GM18870 (cell line): ENCODE measurements around the gene GNGT2.

Experiments used
- ATAC-seq: cut with Tn5 transposase; IDR thresholded peaks from one replicate; pipeline ENCODE4 v1.9.1; 2021; ENCODE audit warnings: moderate library complexity; ENCODE audit not compliant: unreplicated experiment

Gene GNGT2

DNA sequence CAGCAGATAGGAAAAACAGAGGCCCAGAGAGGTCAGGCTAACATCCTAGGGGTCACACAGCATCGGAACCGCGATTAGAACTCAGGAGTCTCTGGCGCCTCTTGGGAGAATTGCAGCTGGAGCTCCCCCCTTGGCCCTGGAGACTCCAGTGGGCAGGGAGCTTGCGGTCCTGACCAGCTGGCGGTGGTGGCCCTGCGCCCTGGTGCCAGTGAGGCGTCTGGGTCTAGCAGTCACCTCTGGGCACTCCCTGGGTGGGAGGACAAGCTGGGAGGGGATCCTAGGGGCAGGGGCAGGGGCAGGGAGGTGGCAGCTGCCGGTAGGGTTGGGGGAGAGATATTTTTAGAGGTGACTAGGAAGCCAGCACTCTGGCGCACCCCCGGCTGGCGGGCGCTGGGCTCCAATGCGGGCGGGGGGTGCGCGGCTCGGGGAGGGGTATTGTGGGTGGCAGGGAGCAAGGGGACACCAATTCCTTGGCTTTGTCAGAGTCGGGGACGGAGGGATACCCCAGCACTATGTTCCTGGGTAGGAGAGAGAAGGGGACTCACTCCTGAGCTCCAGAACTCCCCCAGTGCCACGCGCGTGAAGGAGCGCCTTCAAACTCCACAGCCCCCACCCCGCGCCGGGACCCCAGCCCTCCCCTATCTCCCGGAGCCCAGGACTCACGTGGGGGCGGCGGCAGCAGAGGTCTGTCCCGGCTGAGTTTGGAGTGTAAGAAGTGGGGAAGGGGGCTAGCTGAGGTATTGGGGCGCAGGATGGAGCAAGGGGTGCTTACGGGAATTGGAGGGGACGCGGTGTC, 19.6 kb upstream of the GNGT2 start:
- no peak for ATAC-seq

DNA sequence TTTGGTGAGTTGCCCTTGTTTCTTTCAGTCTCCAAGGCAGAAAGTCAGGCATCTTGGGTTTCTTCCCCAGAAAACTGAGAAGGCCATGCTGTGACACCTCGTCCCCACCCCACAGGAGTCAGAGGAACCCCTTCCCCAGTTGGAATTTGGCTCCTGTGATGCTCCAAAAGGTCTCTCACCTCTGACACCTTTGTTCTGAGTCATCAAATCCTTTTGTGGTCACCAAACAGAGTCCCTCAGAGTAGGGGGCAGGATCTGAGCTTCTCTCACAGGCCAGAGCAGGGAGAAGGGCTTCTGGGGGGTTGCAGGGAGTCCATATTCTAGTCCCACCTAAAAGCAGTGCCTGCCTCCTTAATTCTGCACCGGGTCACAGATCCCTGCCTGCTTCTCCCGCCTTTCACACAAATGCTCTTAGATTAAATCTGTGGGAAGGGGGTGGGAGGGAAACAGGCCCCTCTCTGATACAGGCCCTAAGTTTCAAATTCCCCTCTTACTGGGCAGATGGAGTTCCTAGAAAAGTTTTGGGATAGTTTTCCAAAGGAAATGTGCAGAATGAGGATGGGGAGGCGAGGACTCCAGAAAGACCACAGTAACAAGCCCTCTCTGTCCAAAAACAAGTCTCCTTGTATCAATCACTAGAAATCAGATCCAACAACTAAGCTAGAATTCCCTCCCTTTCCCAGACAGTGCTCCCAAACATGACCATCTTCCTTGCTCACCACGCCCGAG, 18.9 kb upstream of the GNGT2 start:
- no peak for ATAC-seq

DNA sequence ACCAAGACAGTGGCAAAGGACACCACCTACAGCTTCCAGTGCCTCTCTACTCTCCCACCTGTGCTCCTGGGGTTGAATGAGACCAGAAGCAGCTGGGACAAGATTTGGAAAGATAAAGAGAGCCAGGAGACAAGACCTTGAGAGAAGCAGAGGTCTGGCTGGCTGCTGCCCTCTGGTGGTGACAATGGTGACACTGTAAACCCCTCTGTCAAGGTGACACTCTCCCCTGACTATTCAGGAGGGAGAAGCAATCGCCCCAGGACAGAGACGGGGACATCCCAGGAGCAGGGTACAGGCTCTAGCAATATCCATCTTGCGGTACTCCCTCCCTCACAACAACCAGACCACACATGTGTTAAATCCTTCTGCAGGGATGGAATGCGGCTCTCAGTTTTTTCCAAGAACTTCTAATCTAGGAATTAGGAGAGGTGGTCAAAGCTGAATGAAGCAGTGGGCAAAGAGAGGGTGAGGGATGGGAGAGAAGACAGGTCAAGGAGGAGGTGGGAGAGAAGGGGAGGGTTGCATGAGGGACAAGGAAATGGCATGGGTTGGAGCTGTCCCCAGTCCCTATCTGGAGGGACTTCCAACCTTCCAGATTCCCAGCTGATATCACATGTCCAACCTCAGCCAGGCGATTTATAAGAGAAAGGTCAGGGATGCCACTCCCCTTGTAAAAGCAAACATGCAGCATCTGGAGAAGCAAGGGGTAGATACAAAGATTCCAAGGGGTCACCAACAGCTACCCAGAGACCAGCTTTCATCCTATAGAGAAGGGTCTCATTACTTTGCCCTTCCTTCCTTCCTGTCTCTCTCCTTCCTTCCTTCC, 17.3 kb upstream of the GNGT2 start:
- no peak for ATAC-seq

DNA sequence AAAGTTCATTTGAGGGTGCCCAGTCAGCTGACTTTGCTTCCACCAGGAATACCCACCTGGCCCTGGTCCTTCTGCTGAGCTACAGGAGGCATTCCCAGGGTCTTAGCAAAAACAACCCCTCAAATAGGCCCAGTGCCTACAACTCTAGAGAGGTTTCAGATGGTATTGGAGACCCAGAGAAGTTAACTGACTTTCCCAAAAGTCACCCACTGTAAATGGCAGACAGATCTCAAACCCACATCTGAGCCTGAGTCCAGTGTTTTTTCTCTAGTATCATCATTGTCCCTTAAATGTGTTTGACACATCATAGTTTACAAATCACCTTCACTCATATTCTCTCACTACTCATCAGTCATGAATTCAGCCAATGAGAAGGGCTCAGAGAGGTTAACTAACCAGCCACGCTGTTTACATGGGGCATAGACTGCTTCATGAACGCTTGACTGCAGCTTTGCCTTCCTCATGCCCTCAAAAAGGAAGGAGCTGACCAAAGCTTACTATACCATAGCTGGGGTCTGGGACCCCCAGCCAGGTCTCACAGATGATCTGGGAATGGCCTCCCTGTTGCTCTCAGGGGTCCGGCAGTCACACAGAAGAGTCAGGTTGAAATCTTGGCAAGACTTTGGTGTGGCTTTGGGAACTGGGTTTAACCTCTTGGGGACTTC, 16.5 kb upstream of the GNGT2 start:
- no peak for ATAC-seq

GRCh38 chr17:49225554-49226236, 15.3 kb upstream of the GNGT2 start:
- no peak for ATAC-seq

DNA sequence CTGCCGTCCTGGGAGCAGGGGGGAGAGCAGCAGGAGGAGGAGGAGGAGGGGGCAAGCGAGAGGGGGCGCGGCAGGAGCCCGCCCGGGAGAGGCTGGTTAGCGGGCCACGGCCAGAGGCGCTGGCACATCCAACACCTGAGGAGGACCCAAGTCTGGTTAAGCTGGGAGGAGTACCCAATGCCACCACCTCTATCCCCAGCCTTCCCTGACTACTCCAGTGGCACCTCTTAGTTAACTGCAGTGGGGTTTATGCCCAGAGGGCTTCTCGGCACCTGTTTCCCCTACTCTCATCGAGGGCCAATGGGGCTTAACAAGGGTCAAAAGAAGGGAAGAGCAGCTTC, 14.6 kb upstream of the GNGT2 start:
- ATAC-seq: no peak

DNA sequence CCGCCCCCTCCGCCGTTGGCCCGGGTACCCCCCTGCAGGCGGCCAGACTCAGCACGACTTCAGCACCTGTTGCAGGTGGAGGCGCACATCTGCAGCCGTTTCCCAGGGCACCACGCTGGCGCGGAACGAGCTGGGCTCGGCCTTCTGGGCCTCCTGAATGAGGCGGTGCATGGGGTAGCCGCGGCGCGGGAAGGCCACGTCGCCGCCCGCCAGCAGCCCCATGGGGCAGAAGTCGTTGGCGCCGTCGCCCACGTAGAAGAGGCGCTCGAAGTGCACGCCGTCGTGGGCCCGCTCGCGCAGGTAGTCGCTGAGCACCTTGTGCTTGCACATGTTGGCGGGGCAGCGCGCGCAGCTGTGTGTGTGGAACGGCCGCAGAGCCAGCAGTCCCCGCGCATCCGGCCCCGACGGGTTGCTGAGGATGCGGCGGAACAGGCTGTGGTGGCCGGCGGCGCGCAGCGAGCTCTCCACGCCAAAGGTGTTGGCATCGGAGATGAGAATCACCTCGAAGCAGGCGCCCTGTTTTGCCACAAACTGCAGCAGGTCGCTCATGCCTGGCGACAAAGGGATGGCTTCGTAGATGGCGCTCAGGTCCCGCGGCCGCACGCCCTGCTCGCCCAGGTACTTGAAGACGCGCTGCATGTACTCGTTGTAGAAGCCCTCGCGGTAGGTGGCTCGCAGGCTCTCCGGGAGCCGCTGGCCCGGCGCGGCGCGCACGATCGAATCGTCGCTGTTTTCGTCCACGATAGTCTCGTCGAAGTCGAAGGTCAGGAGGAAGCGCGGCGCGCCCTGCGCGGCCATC, 14.0 kb upstream of the GNGT2 start:
- no peak for ATAC-seq

- ATAC-seq: no peak
Observed at GRCh38 chr17:49223517-49224197, 13.3 kb upstream of the GNGT2 start.

GRCh38 chr17:49223168-49223516, 12.8 kb upstream of the GNGT2 start:
- no peak for ATAC-seq

- ATAC-seq: no peak
Observed at GRCh38 chr17:49219987-49220386, 9.6 kb upstream of the GNGT2 start.

DNA sequence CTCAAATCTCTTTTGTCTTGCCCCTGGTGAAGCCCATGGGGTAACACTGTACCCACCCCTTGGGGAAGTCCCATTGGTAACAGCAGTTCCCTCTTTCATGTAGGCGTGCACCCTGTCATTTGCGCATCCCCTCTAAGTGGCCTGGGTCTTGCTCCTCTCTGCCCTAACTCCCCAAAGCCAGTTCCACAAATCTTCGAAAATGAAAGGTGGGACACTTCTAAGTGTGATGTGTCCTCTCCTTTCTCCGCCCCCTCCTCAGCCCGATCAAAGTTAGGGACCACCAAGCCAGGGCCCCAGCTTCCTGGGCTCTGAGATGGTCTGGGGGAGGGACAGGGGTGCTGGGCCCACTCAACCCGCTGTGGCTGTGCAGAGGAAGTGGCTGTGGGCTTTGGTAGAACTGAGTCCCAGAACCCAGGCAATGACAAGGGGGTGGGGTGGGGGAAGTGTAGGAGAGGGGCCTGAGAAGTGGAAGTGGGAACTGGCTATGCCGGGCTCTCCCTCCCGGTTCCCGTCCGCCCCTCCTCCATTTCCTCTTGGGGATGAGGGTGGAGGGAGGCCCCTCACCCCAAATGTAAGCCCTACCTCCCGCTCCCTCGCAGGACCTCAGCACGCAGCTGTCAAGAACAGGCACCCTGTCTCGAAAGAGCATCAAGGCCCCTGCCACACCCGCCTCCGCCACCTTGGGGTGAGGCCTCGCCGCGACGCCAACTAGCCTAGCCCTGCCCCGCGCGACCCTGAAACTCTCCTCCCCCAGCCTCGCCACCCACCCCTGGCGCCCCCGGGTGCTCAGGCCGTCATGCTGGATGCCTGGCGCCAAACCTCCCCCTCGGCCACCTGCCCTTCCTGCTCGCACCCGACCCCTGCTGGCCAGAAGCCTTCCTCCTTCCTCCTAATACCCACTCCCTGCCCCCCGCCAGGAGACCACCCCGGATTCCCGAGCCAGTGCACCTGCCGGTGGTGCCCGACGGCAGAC, 8.9 kb upstream of the GNGT2 start:
- ATAC-seq: no peak

DNA sequence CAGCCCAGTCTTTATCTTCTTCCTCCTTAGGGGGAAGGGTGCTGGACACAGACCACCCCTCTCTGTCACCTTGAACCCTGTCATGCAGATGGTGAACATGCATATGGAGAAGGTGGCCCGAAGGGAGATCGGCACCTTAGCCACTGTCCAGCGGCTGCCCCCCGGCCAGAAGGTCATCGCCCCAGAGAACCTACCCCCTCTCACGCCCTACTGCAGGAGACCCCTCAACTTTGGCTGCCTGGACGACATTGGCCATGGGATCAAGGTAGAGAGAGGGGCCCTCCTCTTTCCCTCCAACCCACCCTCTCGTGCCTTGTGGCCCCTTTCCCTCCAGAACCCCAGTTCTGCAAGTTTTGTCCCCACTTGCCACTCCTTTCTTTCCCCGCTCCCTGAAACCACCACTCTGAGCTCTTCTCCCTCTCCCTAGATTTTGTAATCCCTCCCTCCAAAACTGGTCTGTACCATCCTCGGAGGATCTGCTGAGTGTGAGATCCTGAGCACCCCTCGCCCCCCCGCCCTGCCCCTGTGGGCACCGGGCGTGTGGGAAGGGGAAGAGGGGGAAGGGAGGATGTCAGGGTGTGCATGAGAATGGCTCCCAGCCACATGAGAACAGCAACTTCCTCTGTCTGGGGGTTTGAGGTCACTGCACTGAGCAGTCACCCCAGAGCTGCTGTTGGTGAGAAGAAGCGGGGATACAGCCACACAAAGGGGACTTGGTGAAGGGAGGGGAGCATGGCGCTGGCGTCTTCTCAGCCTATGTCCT, 7.5 kb upstream of the GNGT2 start:
- ATAC-seq: no peak

- ATAC-seq: no peak
Observed at GRCh38 chr17:49216953-49217650, 6.7 kb upstream of the GNGT2 start.

DNA sequence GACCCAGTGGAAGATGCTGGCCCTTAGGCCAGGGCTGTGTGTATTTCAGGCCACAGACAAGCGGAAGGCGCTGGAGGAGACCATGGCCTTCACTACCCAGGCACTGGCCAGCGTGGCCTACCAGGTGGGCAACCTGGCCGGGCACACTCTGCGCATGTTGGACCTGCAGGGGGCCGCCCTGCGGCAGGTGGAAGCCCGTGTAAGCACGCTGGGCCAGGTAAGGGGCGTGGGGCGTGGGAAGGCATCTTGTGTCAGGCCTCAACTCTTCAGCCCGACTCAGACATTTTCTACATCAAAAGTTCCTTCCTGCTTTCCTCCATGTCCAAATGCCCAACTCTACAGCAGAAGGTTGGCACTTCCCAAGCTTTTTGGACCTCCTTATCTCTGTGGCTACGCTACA, 6.1 kb upstream of the GNGT2 start:
- ATAC-seq: no peak

DNA sequence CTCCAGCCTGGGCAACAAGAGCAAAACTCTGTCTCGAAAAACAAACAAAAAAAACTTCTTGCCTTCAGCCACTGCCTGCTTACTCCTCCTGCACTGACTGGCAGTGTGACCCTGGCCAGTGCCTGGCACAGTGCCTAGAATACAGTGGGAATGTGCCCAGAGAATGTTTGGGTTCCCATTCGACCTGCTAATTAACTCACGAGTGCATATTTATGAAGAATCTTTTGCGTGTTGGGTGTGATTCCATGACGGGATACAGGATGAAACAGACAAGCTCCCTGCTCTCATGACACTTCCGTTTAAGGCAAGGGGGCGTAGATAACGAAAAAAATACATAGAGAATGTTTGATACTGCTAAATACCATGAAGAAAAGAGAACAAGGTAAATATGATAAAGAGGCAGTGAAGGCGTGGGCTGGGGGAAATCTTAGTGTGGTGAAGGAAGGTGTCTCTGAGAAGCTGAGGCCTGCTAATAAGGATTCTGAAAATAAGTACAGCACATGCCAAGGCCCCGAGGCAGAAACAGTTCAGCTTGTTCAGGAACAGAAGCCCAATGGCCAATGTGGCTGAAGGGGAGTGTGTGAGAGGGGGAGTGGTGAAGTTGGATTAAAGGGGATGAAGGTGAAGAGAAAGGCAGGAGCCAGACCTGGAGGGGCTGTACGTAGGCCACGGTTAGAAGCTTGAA, 4.4 kb upstream of the GNGT2 start:
- ATAC-seq: no peak

GRCh38 chr17:49213847-49214246, 3.5 kb upstream of the GNGT2 start:
- no peak for ATAC-seq
